GM12878 (cell line): ENCODE data around the gene GCDH. TPM values are rescaled to one million over a fixed set of nuclear protein-coding genes. Genes with fewer than 3 reads are reported as not detected.
A peak's percentile ranks its signal among the peaks of the same experiment; 100 is the strongest.

Experiments used
- ATF3 ChIP-seq: IDR thresholded peaks from 2 replicates; pipeline ENCODE4 v1.6.1; 2011; ENCODE audit warnings: low read depth, mild to moderate bottlenecking, low read length, moderate library complexity, borderline replicate concordance; ENCODE audit errors: extremely low read depth
- ATF7 ChIP-seq: fragments of 450-650 bp; IDR thresholded peaks from 2 replicates; pipeline ENCODE4 v1.6.1; 2016; ENCODE audit warnings: low read depth, mild to moderate bottlenecking
- BACH1 ChIP-seq: fragments of 450-650 bp; IDR thresholded peaks from 2 replicates; pipeline ENCODE4 v1.6.1; 2017; ENCODE audit warnings: mild to moderate bottlenecking, borderline replicate concordance
- BCL3 ChIP-seq: IDR thresholded peaks from 2 replicates; pipeline ENCODE4 v1.6.1; 2011; ENCODE audit warnings: borderline replicate concordance, low read depth, mild to moderate bottlenecking, moderate library complexity, low read length; ENCODE audit not compliant: insufficient read depth, poor library complexity, severe bottlenecking
- BCLAF1 ChIP-seq: fragments of 450-650 bp; IDR thresholded peaks from 2 replicates; pipeline ENCODE4 v1.6.1; 2017; ENCODE audit warnings: antibody characterized with exemption, mild to moderate bottlenecking, moderate library complexity
- BHLHE40 ChIP-seq, 2 experiments: fragments of 450-650 bp in 1 of 2; IDR thresholded peaks; 2 replicates each; pipeline ENCODE4 v1.6.1; 2011 to 2017; ENCODE audit warnings: low read depth in 2 of 2, borderline replicate concordance in 1 of 2, improper control_type of control experiment in 1 of 2, low read length in 1 of 2, mild to moderate bottlenecking in 1 of 2
- BRCA1 ChIP-seq: IDR thresholded peaks from 2 replicates; pipeline ENCODE4 v1.6.1; 2011; ENCODE audit warnings: low read depth, low read length, improper control_type of control experiment
- CREM ChIP-seq: IDR thresholded peaks from 2 replicates; pipeline ENCODE4 v1.6.1; 2014; ENCODE audit warnings: antibody characterized with exemption, low read depth
- EP300 ChIP-seq, 2 experiments: fragments of 150-350 bp in 1 of 2; IDR thresholded peaks; 2 replicates each; pipeline ENCODE4 v1.6.1; 2011 to 2012; ENCODE audit warnings: low read depth in 2 of 2, low read length in 2 of 2, borderline replicate concordance in 1 of 2, improper control_type of control experiment in 1 of 2, inconsistent platforms in 1 of 2; ENCODE audit not compliant: control insufficient read depth in 1 of 2
- ESRRA ChIP-seq: IDR thresholded peaks from 2 replicates; pipeline ENCODE4 v1.6.1; 2012; ENCODE audit warnings: mild to moderate bottlenecking, low read length, improper control_type of control experiment
- FOS ChIP-seq: IDR thresholded peaks from 3 replicates; pipeline ENCODE4 v1.6.1; 2011; ENCODE audit warnings: borderline replicate concordance; ENCODE audit not compliant: insufficient read length; ENCODE audit errors: extremely low read depth
- GATAD2B ChIP-seq: fragments of 450-650 bp; conservative IDR thresholded peaks from 2 replicates; pipeline ENCODE4 v1.6.1; 2017; ENCODE audit warnings: low read depth, mild to moderate bottlenecking, moderate library complexity
- HCFC1 ChIP-seq: fragments of 150-350 bp; IDR thresholded peaks from 2 replicates; pipeline ENCODE4 v1.6.1; 2014; ENCODE audit warnings: low read length
- HDGF ChIP-seq: fragments of 450-650 bp; IDR thresholded peaks from 2 replicates; pipeline ENCODE4 v1.6.1; 2016; ENCODE audit warnings: antibody characterized with exemption
- JUNB ChIP-seq: IDR thresholded peaks from 2 replicates; pipeline ENCODE4 v1.6.1; 2016; ENCODE audit warnings: antibody characterized with exemption, mild to moderate bottlenecking
- JUND ChIP-seq: IDR thresholded peaks from 2 replicates; pipeline ENCODE4 v1.6.1; 2012; ENCODE audit warnings: low read depth, mild to moderate bottlenecking, low read length, improper control_type of control experiment, moderate library complexity
- NBN ChIP-seq: fragments of 450-650 bp; IDR thresholded peaks from 2 replicates; pipeline ENCODE4 v1.6.1; 2016
- NFYA ChIP-seq: IDR thresholded peaks from 2 replicates; pipeline ENCODE4 v1.6.1; 2011; ENCODE audit warnings: low read depth, mild to moderate bottlenecking, low read length, improper control_type of control experiment, borderline replicate concordance
- NR2C2 ChIP-seq: IDR thresholded peaks from 2 replicates; pipeline ENCODE4 v1.6.1; 2011; ENCODE audit warnings: borderline replicate concordance, low read depth; ENCODE audit not compliant: control insufficient read depth, insufficient read length
- PBX3 ChIP-seq: IDR thresholded peaks from 2 replicates; pipeline ENCODE4 v1.6.1; 2011; ENCODE audit warnings: mild to moderate bottlenecking, low read depth, low read length, moderate library complexity; ENCODE audit not compliant: insufficient replicate concordance
- SIX5 ChIP-seq: IDR thresholded peaks from 2 replicates; pipeline ENCODE4 v1.6.1; 2011; ENCODE audit warnings: mild to moderate bottlenecking, low read depth, low read length, moderate library complexity; ENCODE audit not compliant: severe bottlenecking
- SREBF1 ChIP-seq: IDR thresholded peaks from 2 replicates; pipeline ENCODE4 v1.6.1; 2012; ENCODE audit warnings: mild to moderate bottlenecking, low read length
- SUPT20H ChIP-seq: IDR thresholded peaks from 2 replicates; pipeline ENCODE4 v1.6.1; 2011; ENCODE audit warnings: low read depth, mild to moderate bottlenecking, low read length, moderate library complexity, borderline replicate concordance; ENCODE audit not compliant: control insufficient read depth
- SUZ12 ChIP-seq: fragments of 200-600 bp; sonication (generic); IDR thresholded peaks from one replicate; pipeline ENCODE4 v1.6.1; 2018; ENCODE audit warnings: antibody characterized with exemption, mild to moderate bottlenecking; ENCODE audit not compliant: unreplicated experiment
- ZZZ3 ChIP-seq: IDR thresholded peaks from 2 replicates; pipeline ENCODE4 v1.6.1; 2011; ENCODE audit warnings: low read depth; ENCODE audit not compliant: control insufficient read depth, insufficient read length
- polyA plus RNA-seq, 11 experiments: library from polyadenylated mRNA; depleted of rRNA in 4 of 11; unstranded in 6 of 11; stranded (reverse) in 5 of 11; fragments of >200 nt; fragmentation: Nextera tagmentation in 4 of 11; fragmentation: Illumina TruSeq in 1 of 11; extraction: Ambion mirVana in 4 of 11; extraction: Trizol in 1 of 11; gene quantifications; 1 replicate in 1 of 11; 2 replicates in 10 of 11; pipeline versions ENCODE4 v1.2.1 to v1.2.3, GENCODE V29; 2011 to 2016; ENCODE audit warnings: inconsistent platforms in 2 of 11, missing spikeins in 2 of 11, low read depth in 1 of 11
- total RNA-seq, 4 experiments: library from RNA; depleted of rRNA in 3 of 4; stranded (reverse); fragments of >200 nt in 3 of 4; fragmentation: Illumina TruSeq in 1 of 4; extraction: Trizol in 1 of 4; gene quantifications; 2 replicates each; pipeline versions ENCODE4 v1.2.1 to v1.2.3, GENCODE V29; 2013 to 2021

The GCDH gene
- total and polyA plus RNA-seq, 10 of the 15 experiments (the other 5 are each of a cell fraction or from before 2014, with no cell fraction given): 4.2 to 69.4 (median 39.7) TPM

GRCh38 chr19:12881172-12881808 is 9.7 kb upstream of the GCDH start, which contains the start of gene DNASE2 (continued):
- TF ChIP-seq ATF3 (no peak), CREM (peak; percentile 41; the same call in 1 of the 2 replicates), BACH1 (peak; percentile 71; the same call in 1 of the 2 replicates), EP300 (IDR thresholded peaks at IDR 0.05; ENCODE audit: borderline replicate concordance in 1 of 2, control insufficient read depth in 1 of 2, low read depth in 2 of 2, low read length in 2 of 2) (peak in 1 of 2 experiments; percentile 59; a peak in 1 of 4 replicates), SREBF1 (no peak), NFYA (no peak), SUZ12 (no peak), BRCA1 (no peak), BHLHE40 (IDR thresholded peaks at IDR 0.05; ENCODE audit: borderline replicate concordance in 1 of 2, low read depth in 2 of 2, low read length in 1 of 2) (peak in 1 of 2 experiments; percentile 46; a peak in 2 of 4 replicates), BCLAF1 (no peak), JUND (no peak), FOS (no peak), SIX5 (no peak), BCL3 (no peak), HCFC1 (no peak), NBN (0 out of 2 replicates have a peak, but pooled peaks have one; percentile 73), ZZZ3 (no peak), ATF7 (peak; percentile 64), GATAD2B (peak; percentile 92), HDGF (peak; percentile 59; the same call in 1 of the 2 replicates), NR2C2 (no peak), JUNB (no peak), ESRRA (no peak), PBX3 (no peak), SUPT20H (no peak)
